ENCODE measurements around the gene RGS19. TPM values are rescaled to one million over a fixed set of nuclear protein-coding genes. Genes with fewer than 3 reads are reported as not detected.

The RGS19 gene
- total and polyA plus RNA-seq, 3 donors from 2014 or later = 4.4 to 10.4 (median 7.3) TPM

GRCh38 chr20:64038224-64038564 is 41.1 kb downstream of the RGS19 start:
- TF ChIP-seq CTCF (IDR thresholded peaks at IDR 0.05) (no peak), POLR2A (IDR thresholded peaks at IDR 0.05) (no peak)
- WGBS, 2 donors = 0 to 4% methylated on average over 2 to 28 of the region's 30 CpGs
- DNase-seq = no peak
- Histone ChIP-seq H3K36me3 (ENCODE audit: low read depth, missing control alignments) (no peaks in the 10 kb centered on the region), H3K9me3 (no peaks in the 10 kb centered on the region), H3K27ac (peak overlapping the region in 1 of 2 donors; percentile 59), H3K4me3 (peak overlapping the region; percentile 26 to 59), H3K27me3 (no peaks in the 10 kb centered on the region), H3K4me1 (peaks cover 26% of the 10 kb centered on the region)
- intact Hi-C loops (cut with DNase I; ENCODE audit: low total_unique reads) = no loop called here

GRCh38 chr20:64037498-64038213 is 41.7 kb downstream of the RGS19 start:
- peak overlapping the region; percentile 2 to 59 for H3K4me3 ChIP-seq
- DNase-seq = peak; percentile 38
- 7 to 10% methylated on average over 28 to 33 of the region's 36 CpGs for WGBS, 2 donors
- intact Hi-C loops (cut with DNase I; ENCODE audit: low total_unique reads) = no loop called here
- H3K4me1 ChIP-seq = peaks cover 26% of the 10 kb centered on the region
- no peaks in the 10 kb centered on the region for H3K36me3 ChIP-seq (ENCODE audit: low read depth, missing control alignments)
- H3K9me3 ChIP-seq = no peaks in the 10 kb centered on the region
- TF ChIP-seq POLR2A (IDR thresholded peaks at IDR 0.05) = no peak
- TF ChIP-seq CTCF (IDR thresholded peaks at IDR 0.05) = no peak
- H3K27me3 ChIP-seq = no peaks in the 10 kb centered on the region
- peak overlapping the region in 1 of 2 donors; percentile 59 for H3K27ac ChIP-seq

GRCh38 chr20:64037199-64037497 is 42.2 kb downstream of the RGS19 start:
- TF ChIP-seq CTCF (IDR thresholded peaks at IDR 0.05) = no peak
- TF ChIP-seq POLR2A (IDR thresholded peaks at IDR 0.05) = no peak
- no peak for DNase-seq
- intact Hi-C loops (cut with DNase I; ENCODE audit: low total_unique reads) = no loop called here
- Histone ChIP-seq H3K9me3 (no peaks in the 10 kb centered on the region), H3K4me1 (peaks cover 22% of the 10 kb centered on the region), H3K27me3 (no peaks in the 10 kb centered on the region), H3K4me3 (no peak overlapping the region), H3K36me3 (ENCODE audit: low read depth, missing control alignments) (no peaks in the 10 kb centered on the region), H3K27ac (no peak overlapping the region)
- 40 to 67% methylated on average over 1 to 3 of the region's 3 CpGs for WGBS, 2 donors

GRCh38 chr20:64036346-64037198 is 42.7 kb downstream of the RGS19 start:
- H3K36me3 ChIP-seq (ENCODE audit: low read depth, missing control alignments) = no peaks in the 10 kb centered on the region
- H3K4me1 ChIP-seq = peaks cover 17% of the 10 kb centered on the region
- intact Hi-C loops (cut with DNase I; ENCODE audit: low total_unique reads) = no loop called here
- H3K9me3 ChIP-seq = no peaks in the 10 kb centered on the region
- DNase-seq = no peak
- no peaks in the 10 kb centered on the region for H3K27me3 ChIP-seq
- no peak overlapping the region for H3K4me3 ChIP-seq
- 77 to 83% methylated on average over 1 to 17 of the region's 17 CpGs for WGBS, 2 donors
- no peak for TF ChIP-seq POLR2A (IDR thresholded peaks at IDR 0.05)
- no peak for TF ChIP-seq CTCF (IDR thresholded peaks at IDR 0.05)
- no peak overlapping the region for H3K27ac ChIP-seq
